GM19324 (cell line): ENCODE results near the gene PAPPA.

Experiments
- ATAC-seq: cut with Tn5 transposase; IDR thresholded peaks from one replicate; pipeline ENCODE4 v1.9.1; 2021; ENCODE audit warnings: mild to moderate bottlenecking, moderate library complexity; ENCODE audit not compliant: unreplicated experiment, low FRiP score

PAPPA gene

DNA sequence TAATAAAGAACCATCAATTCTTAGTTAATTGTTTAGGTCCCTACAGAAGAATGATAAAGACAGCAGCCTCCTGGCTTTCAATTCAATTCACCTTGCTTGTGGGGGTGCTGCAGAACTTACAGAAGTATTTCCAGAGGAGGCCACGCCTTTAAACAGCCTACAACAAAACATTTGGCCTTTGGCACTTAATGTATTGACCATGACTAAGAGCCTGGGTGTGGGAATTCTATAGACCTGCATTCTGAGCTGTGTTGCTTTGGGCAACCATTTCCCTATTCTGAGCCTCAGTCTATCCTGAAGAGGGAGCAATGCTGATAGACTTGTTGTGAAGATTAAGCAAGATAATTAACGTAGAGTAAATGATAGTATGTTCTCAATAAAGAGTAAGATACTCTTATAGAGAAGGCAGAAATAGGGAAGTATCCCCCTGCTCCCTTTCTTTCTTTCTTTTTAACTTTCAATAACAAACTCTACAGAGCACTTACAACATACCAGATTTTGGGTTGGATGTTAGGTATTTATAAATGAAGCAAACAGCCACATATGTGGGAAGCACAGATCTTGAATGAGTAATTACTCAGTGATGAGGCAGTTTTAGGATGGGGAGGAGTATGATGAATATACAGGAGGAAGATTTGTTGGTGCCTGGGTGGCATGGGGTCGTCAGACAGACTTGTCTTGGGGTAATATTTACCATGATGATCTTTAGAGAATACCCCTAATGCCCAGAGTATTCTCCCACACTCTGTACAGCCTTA, 28.4 kb downstream of the PAPPA start:
- no peak for ATAC-seq

GRCh38 chr9:116182876-116183275, 29.3 kb downstream of the PAPPA start:
- no peak for ATAC-seq

DNA sequence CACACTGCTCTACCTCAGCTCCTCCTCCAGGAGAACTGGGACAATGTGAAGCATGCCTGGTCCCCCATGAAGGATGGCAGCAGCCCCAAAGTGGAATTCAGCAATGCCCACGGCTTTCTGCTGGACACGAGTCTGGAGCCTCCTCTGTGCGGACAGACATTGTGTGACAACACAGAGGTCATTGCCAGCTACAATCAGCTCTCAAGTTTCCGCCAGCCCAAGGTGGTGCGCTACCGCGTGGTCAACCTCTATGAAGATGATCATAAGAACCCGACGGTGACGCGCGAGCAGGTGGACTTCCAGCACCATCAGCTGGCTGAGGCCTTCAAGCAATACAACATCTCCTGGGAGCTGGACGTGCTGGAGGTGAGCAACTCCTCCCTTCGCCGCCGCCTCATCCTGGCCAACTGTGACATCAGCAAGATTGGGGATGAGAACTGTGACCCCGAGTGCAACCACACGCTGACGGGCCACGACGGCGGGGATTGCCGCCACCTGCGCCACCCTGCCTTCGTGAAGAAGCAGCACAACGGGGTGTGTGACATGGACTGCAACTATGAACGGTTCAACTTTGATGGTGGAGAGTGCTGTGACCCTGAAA, 34.1 kb downstream of the PAPPA start:
- ATAC-seq, result no peak

GRCh38 chr9:116189683-116190082, 36.1 kb downstream of the PAPPA start:
- no peak for ATAC-seq

- no peak for ATAC-seq
Measured at GRCh38 chr9:116190637-116191396, 37.2 kb downstream of the PAPPA start.

DNA sequence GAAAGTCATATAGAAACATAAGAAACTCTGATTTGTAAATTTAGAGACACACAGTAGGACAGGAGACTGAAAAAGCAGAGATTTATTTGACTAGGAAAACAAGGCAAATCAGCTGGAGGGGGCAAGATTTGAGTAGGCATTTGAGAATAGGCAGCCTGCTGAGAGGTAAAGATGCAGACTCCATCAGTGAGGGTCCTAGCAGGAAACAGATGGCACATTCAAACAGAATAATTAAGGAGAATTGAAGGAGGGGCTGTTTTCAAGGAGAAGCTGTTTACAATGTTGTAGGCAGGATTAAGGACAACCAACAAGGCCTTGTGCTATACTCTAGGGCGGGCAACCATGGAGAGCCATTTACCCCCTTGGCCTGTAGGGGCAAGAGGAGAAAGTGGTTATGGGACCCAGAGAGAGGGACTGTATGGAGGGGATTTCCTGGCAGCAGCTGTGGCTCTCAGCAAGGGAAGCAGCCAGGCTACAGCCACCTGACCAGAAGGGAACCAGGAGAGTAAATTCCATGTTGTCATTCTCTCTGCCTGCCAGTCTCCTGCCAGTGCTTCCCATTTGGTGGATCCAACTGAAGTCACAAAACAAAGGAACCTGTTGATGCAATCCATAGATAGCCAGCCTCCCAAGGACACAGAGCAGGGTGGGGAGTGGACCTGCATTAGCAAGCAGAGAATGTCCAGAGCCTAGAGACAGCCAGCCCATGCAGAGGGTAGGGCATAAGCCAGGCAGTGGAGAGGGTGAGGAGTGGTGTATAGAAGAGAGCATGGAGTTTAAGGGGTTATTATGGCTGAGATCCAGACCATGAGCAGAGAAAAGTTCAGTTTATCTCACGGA, 38.2 kb downstream of the PAPPA start:
- no peak for ATAC-seq

GRCh38 chr9:116193636-116194035, 40.0 kb downstream of the PAPPA start:
- no peak for ATAC-seq

DNA sequence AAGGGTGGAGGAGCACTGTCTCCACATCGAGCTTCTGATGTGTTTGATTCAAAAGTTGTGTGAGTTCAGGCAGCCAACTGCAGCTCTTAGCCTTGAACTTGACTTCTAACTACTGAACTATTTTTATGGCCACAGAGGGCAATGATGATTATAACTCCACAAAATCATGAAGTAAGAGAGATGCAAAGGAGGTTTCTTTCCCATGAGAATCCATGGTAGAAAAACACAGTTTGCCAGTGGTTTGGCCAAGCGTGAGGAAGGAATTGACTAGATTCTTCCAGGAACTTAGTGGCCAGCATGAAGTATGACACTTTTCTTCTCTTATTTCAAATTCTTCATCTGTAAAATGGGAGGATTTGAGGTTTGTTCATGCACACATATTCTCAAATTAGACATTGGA, 43.2 kb downstream of the PAPPA start:
- no peak for ATAC-seq

DNA sequence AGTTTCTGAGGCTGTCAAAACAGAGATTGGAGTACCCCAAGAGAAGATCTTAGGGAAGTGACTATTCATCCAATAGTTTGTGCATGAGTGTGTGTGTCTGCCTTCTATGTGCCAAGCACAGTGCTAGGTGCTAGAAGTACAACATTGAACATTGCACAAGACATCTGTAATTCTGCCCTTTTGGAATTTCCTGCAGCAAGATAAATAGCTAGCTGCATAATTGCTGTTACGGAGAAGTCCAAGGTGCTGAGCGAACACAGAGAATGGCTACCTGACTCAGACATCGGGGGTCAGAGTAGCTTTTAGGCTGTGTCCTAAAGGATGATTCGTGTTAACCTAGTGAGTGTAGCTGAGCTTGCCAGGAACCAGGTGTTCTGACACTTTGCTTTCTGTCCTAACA, 44.8 kb downstream of the PAPPA start:
- no peak for ATAC-seq

DNA sequence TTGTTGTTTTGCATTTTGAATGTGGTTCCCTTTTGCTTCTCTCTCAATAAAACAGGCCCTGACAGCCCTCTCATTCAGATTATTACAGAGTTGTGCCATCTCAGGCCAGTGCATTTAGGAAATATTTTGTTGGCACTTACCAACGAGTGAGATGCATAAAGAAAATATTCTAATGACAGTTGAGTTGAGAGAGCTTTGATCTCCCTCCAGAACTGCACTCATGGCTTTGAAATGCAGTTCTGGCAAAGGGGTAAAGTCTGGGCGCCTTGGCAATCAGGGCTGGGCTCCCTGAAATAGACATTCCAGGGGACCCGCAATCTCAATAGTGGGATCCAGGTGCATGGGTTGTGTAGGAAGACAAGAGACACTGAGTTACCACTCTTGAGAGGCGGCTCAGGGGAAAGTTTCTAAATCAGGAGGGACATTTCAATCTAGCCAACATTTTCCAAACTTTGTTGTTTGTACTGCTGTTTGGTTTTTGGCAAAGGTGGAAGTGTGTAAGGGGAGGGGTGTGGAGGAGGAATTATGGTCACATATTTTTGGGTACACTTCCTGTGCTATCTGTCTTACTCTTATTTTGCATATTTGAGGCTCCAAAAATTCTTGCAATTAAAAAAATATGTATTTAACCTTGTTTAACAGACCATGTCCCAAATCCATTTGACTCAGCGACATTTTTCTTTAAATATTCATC, 48.8 kb downstream of the PAPPA start:
- ATAC-seq, result no peak

DNA sequence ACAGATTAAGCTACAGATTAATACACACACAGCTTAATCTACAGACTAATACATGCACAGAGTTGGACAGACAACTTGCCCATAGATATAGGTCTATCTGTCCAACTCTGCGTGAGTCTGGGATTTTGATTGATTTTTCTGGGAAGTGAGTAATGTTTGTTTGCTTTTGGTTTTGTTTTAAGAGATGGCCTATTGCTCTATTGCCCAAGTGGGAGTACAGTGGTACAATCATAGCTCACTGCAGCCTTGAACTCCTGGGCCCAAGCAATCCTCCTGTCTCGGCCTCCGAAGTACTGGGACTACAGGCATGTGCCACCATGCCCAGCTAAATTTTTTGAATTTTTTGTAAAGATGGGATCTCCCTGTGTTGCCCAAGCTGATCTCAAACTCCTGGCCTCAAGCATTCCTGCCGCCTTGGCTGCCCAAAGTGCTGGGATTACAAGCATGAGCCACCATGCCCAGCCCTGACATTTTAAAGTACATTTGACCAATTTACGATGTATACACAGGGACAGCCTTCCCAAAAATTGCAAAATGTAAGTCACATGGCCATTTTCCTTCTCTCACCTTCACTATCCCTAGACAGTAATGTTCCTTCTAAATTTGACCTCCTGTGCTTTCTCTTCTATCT, 50.8 kb downstream of the PAPPA start:
- ATAC-seq, result no peak

- no peak for ATAC-seq
Measured at GRCh38 chr9:116207371-116208111, 54.0 kb downstream of the PAPPA start.

- ATAC-seq, result no peak
Measured at GRCh38 chr9:116208417-116209232, 55.0 kb downstream of the PAPPA start.

DNA sequence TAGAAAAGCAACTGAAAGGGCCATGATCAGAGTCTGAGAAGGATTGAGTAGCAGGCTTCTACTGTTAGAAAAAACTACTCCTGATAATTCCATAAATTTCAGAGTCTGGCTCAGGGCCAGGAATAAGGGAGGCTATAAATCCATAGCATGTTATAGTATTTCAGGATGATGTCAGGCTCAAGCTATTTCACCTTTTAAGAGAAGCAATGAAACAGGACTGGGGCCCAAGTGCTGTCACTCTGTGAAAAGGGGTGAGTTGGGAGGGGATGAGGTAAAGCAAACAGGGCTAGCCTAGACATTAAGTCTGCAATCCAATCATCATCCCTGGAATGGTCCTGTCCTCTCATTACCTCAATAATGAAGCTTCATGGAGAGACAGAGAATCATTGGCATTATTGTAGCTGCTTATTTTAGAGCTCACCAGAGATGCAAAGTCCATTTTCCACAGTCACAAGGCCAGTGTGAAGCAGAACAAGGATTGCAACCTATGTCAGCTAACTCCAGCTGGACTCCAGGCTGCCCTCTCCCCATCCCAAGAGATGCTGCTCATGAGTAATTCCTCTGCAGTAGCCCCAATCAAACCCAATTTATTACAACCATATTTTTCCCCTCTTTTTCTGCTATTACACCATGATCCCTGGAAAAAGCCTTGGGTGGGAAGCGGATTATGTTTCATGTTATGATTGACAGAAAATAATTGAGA, 56.0 kb downstream of the PAPPA start:
- ATAC-seq, result no peak

- ATAC-seq, result no peak
Measured at GRCh38 chr9:116212986-116213692, 59.5 kb downstream of the PAPPA start.

- no peak for ATAC-seq
Measured at GRCh38 chr9:116213693-116214047, 60.1 kb downstream of the PAPPA start.

- no peak for ATAC-seq
Measured at GRCh38 chr9:116218399-116218798, 64.8 kb downstream of the PAPPA start.
